Skeletal muscle tissue (tissue), 4 donors: ENCODE measurements around the gene DNAL4. TPM values are rescaled to one million over a fixed set of nuclear protein-coding genes. Genes with fewer than 3 reads are reported as not detected.

Experiments
- H3K27ac ChIP-seq: one replicate; pipeline ENCODE4 v1.7.0; 2013; ENCODE audit warnings: mild to moderate bottlenecking, low read depth, low read length, inconsistent platforms
- H3K27me3 ChIP-seq, 3 donors: one replicate each; pipeline ENCODE4 v1.7.0; 2013; ENCODE audit warnings: low read length in 3 of 3; ENCODE audit not compliant: control insufficient read depth in 3 of 3, insufficient read depth in 3 of 3
- H3K36me3 ChIP-seq, 3 donors: one replicate each; pipeline ENCODE4 v1.7.0; 2013; ENCODE audit warnings: low read length in 3 of 3; ENCODE audit not compliant: control insufficient read depth in 3 of 3, insufficient read depth in 3 of 3
- H3K4me1 ChIP-seq, 3 donors: one replicate each; pipeline ENCODE4 v1.7.0; 2013; ENCODE audit warnings: low read length in 3 of 3, mild to moderate bottlenecking in 3 of 3; ENCODE audit not compliant: control insufficient read depth in 3 of 3, insufficient read depth in 3 of 3
- H3K4me3 ChIP-seq, 3 donors: one replicate each; pipeline ENCODE4 v1.7.0; 2013; ENCODE audit warnings: low read length in 3 of 3
- H3K9ac ChIP-seq, 3 donors: one replicate each; pipeline ENCODE4 v1.7.0; 2013; ENCODE audit warnings: low read length in 3 of 3, mild to moderate bottlenecking in 3 of 3, moderate library complexity in 2 of 3, low read depth in 1 of 3
- H3K9me3 ChIP-seq, 3 donors: one replicate each; pipeline ENCODE4 v1.7.0; 2013; ENCODE audit warnings: low read length in 3 of 3; ENCODE audit not compliant: control insufficient read depth in 3 of 3
- total RNA-seq: library from RNA; depleted of rRNA; stranded (reverse); fragments of >200 nt; gene quantifications from one replicate; pipeline ENCODE4 v1.2.3, GENCODE V29; 2014
- donor health status: Osteomylitis.

Gene DNAL4
- total RNA-seq, 1 donor from 2014 or later: 12.0 TPM

DNA sequence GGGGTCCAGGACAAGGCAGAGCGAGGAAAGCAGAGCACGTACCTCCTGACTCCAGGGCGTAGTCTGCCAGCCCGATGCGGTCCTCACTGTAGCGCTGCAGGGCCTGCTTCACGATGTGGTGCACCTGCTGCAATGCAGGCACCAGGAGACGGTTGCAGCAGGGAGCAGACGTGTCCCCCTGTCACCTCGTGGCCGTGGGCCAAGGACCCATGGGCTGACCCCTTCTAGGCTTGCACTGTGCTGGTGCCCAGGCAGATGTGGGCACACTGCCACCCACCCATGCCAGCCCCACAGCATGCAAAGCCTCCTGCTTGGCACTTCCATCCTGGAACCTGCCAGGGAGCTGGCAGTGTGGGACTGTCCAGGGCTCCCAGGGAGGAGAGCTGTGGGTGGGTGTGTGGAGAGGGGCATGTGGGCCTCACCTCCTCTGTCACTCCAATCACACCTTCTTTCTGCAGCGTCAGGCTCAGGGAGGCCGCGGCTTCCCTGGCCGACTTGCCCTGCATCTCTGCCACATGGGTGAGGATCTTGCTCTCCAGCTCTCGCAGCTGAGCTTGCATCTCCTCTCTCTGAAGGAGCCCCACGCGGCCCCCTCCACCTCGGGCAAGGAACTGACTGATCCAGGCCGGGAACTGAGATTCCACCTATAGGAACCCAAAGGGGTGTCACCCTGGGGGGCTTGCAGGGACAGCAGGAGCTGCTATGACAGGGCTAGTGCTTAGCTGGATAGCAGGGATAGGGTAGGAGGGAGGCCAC, 54.5 kb downstream of the DNAL4 start:
- Histone ChIP-seq H3K27ac (no peak overlapping the region), H3K9ac (peak overlapping the region in 2 of 3 donors; percentile 28 to 40)

DNA sequence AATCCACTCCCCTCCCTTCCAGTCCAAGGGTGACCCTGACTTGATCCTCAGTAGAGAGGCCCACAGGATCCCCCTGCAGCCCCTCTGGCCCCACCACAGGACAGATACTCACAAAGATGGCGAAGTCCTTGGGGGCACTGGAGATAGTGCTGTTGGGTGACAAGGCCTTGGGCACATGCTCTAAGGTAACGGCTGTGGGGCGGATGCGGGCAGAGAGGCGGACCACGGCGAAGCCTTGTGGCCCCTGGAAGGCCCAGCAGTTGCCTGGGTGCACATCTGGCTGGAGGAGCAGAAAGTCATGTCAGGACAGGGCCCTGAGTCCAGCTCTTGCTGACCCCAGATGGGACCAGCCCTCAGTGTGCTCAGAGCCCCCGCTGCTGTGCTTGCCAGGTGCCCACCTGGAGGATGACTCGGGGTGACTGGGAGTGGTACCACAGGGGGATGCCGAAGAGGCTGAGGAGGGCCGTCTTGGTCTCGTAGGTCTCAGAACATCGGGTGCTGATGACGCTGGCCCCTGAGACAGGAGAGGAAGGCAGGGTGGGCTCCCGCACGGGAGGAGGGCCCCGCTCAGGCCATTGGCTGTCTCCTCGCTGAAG, 55.4 kb downstream of the DNAL4 start:
- Histone ChIP-seq H3K9me3 (no peaks in the 10 kb centered on the region), H3K9ac (peak overlapping the region in 1 of 3 donors; percentile 16), H3K4me3 (no peak overlapping the region), H3K4me1 (peaks cover 21 to 45% (median 43%) of the 10 kb centered on the region in 3 donors), H3K36me3 (peaks cover 82 to 84% (median 83%) of the 10 kb centered on the region in 3 donors), H3K27ac (no peak overlapping the region), H3K27me3 (no peaks in the 10 kb centered on the region)

More for the DNA sequence above, 54.5 kb downstream of the DNAL4 start:
- H3K4me1 ChIP-seq: peaks cover 12 to 36% (median 34%) of the 10 kb centered on the region in 3 donors
- H3K27me3 ChIP-seq: no peaks in the 10 kb centered on the region
- H3K4me3 ChIP-seq: no peak overlapping the region
- no peaks in the 10 kb centered on the region for H3K9me3 ChIP-seq
- H3K36me3 ChIP-seq: peaks cover 89 to 91% (median 90%) of the 10 kb centered on the region in 3 donors

- H3K9ac ChIP-seq: no peak overlapping the region
- no peaks in the 10 kb centered on the region for H3K9me3 ChIP-seq
- H3K27me3 ChIP-seq: no peaks in the 10 kb centered on the region
- H3K4me1 ChIP-seq: peaks cover 29 to 56% (median 54%) of the 10 kb centered on the region in 3 donors
- no peak overlapping the region for H3K4me3 ChIP-seq
- H3K36me3 ChIP-seq: peaks cover 74 to 75% (median 75%) of the 10 kb centered on the region in 3 donors
- H3K27ac ChIP-seq: no peak overlapping the region
Measured at GRCh38 chr22:38737302-38738060, 56.5 kb downstream of the DNAL4 start.

DNA sequence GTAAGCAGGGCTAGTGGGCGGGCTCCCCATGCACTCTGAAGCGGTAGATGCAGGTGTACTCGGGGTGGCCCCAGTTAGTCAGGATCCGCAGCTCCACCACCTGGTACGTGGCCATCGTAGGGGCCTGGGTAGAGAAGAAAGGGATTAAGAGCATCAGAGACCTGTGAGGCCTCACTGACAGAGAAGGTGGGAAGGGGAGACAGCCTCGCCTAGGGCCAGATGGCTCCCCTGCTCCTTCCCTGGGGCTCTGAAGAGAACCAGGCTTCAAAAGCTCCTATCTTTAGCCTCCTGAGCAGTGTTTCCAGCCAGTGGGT, 57.7 kb downstream of the DNAL4 start:
- Histone ChIP-seq H3K9ac (peak overlapping the region in 1 of 3 donors; percentile 25), H3K36me3 (peaks cover 64 to 66% (median 65%) of the 10 kb centered on the region in 3 donors), H3K4me3 (no peak overlapping the region), H3K4me1 (peaks cover 29 to 64% (median 63%) of the 10 kb centered on the region in 3 donors), H3K27me3 (no peaks in the 10 kb centered on the region), H3K27ac (no peak overlapping the region), H3K9me3 (no peaks in the 10 kb centered on the region)

- peak overlapping the region; percentile 82 for H3K27ac ChIP-seq
- H3K9me3 ChIP-seq: no peaks in the 10 kb centered on the region
- H3K4me1 ChIP-seq: peaks cover 29 to 64% (median 60%) of the 10 kb centered on the region in 3 donors
- peaks cover 63 to 65% (median 64%) of the 10 kb centered on the region in 3 donors for H3K36me3 ChIP-seq
- no peak overlapping the region for H3K4me3 ChIP-seq
- no peaks in the 10 kb centered on the region for H3K27me3 ChIP-seq
- H3K9ac ChIP-seq: peak overlapping the region; percentile 12 to 45 (median 14)
Measured at GRCh38 chr22:38735465-38736256, 58.3 kb downstream of the DNAL4 start.

DNA sequence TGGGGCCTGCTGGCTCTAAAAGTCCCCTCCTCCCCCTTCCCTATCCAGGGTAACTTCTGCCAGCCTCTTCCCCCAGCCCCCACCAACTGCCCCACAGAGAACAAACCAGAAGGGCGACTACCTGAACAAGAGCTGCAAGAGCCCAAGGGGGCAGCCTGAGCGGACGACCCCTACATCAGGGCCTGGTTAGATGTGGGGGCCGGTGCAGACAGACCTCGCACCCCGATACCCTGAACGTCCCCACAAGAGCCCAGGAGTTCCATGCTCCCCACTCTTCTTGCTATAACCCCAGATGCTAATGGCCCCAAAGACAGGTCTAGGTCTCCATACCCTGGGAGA, 58.8 kb downstream of the DNAL4 start:
- Histone ChIP-seq H3K27ac (peak overlapping the region; percentile 82), H3K9ac (peak overlapping the region in 2 of 3 donors; percentile 12 to 45), H3K4me3 (no peak overlapping the region), H3K27me3 (no peaks in the 10 kb centered on the region), H3K4me1 (peaks cover 29 to 61% (median 55%) of the 10 kb centered on the region in 3 donors), H3K9me3 (no peaks in the 10 kb centered on the region), H3K36me3 (peaks cover 63 to 65% (median 64%) of the 10 kb centered on the region in 3 donors)

DNA sequence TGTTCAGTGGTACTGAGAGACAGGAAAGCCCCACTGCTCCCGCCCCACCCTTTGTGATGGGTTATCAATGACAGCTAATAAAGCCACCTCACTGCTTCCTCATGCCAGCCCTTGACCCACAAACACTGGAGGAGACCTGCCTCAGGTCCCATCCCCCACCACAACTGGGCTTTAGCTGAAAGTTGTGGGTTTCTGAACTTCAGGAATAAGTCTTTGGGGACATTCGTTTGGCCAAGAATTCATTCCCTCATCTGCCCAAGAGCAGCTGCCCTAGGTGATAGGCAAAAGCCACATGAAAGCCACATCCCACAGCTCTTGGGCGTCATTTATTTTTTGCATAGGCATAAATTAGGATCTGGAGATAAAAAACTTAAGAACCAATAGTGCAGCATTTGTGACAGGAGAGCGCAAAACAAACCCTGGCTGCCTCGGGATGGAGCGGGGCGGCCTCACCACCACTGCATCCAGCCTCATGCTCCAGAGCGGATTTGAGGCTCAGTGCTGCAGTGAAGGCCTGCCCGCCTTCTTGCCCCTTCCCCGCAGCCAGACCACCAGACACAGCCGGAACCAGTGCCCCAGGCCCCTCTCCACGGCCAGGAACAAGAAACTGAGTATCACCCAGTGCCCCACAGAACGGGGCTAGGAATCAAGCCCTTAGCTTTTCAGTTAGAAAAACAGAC, 59.4 kb downstream of the DNAL4 start:
- Histone ChIP-seq H3K9me3 (no peaks in the 10 kb centered on the region), H3K4me3 (no peak overlapping the region), H3K9ac (peak overlapping the region in 2 of 3 donors; percentile 19 to 70), H3K4me1 (peaks cover 28 to 56% (median 49%) of the 10 kb centered on the region in 3 donors), H3K36me3 (peaks cover 63 to 65% (median 64%) of the 10 kb centered on the region in 3 donors), H3K27ac (peak overlapping the region; percentile 82), H3K27me3 (no peaks in the 10 kb centered on the region)

GRCh38 chr22:38733724-38734381, 60.1 kb downstream of the DNAL4 start:
- peaks cover 63 to 65% (median 64%) of the 10 kb centered on the region in 3 donors for H3K36me3 ChIP-seq
- peak overlapping the region; percentile 82 for H3K27ac ChIP-seq
- peak overlapping the region in 2 of 3 donors; percentile 10 to 70 for H3K9ac ChIP-seq
- no peak overlapping the region for H3K4me3 ChIP-seq
- no peaks in the 10 kb centered on the region for H3K9me3 ChIP-seq
- H3K27me3 ChIP-seq: no peaks in the 10 kb centered on the region
- H3K4me1 ChIP-seq: peaks cover 20 to 51% (median 48%) of the 10 kb centered on the region in 3 donors
